CD4-positive, alpha-beta T cell treated with Interleukin-6 for 4 hours (primary cell): ENCODE measurements around the gene MAML3.
A peak's percentile ranks its signal among the peaks of the same experiment; 100 is the strongest.

Experiments used
- DNase-seq: peaks from one replicate; pipeline ENCODE4 v3.0.0-alpha.2; 2020; ENCODE audit warnings: mixed read lengths

The MAML3 gene

GRCh38 chr4:140153718-140154571 lies at the start of gene MAML3:
Gene MAML3 (minus strand): TSS chr4:140154184. CDS start chr4:140153327, 857 bp downstream.
- peak; percentile 85 for DNase-seq

GRCh38 chr4:140198942-140199341 lies 45.0 kb upstream of the MAML3 start:
- no peak for DNase-seq

GRCh38 chr4:140195806-140196205 lies 41.8 kb upstream of the MAML3 start:
- DNase-seq = no peak

- DNase-seq = no peak
Measured at GRCh38 chr4:140189805-140190204, 35.8 kb upstream of the MAML3 start.

GRCh38 chr4:140188975-140189374 lies 35.0 kb upstream of the MAML3 start:
- no peak for DNase-seq

GRCh38 chr4:140187316-140187695 lies 33.3 kb upstream of the MAML3 start:
- no peak for DNase-seq

- DNase-seq = no peak
Measured at GRCh38 chr4:140186651-140187315, 32.8 kb upstream of the MAML3 start.

- no peak for DNase-seq
Measured at GRCh38 chr4:140186082-140186438, 32.1 kb upstream of the MAML3 start.

GRCh38 chr4:140185412-140186081 lies 31.6 kb upstream of the MAML3 start:
- DNase-seq = no peak

- no peak for DNase-seq
Measured at GRCh38 chr4:140183270-140183669, 29.3 kb upstream of the MAML3 start.

- no peak for DNase-seq
Measured at GRCh38 chr4:140180577-140180976, 26.6 kb upstream of the MAML3 start.

GRCh38 chr4:140176735-140177134 lies 22.8 kb upstream of the MAML3 start:
- DNase-seq = no peak

- DNase-seq = no peak
Measured at GRCh38 chr4:140174543-140174942, 20.6 kb upstream of the MAML3 start.

- no peak for DNase-seq
Measured at GRCh38 chr4:140172960-140173359, 19.0 kb upstream of the MAML3 start.

GRCh38 chr4:140170299-140170698 lies 16.3 kb upstream of the MAML3 start:
- no peak for DNase-seq

- no peak for DNase-seq
Measured at GRCh38 chr4:140168936-140169335, 15.0 kb upstream of the MAML3 start.

GRCh38 chr4:140168474-140168873 lies 14.5 kb upstream of the MAML3 start:
- no peak for DNase-seq

GRCh38 chr4:140163029-140163810 lies 9.2 kb upstream of the MAML3 start:
- DNase-seq = no peak

- no peak for DNase-seq
Measured at GRCh38 chr4:140162596-140162995, 8.6 kb upstream of the MAML3 start.

- no peak for DNase-seq
Measured at GRCh38 chr4:140158365-140159030, 4.5 kb upstream of the MAML3 start.

- DNase-seq = peak; percentile 37
Measured at GRCh38 chr4:140157341-140157740, 3.4 kb upstream of the MAML3 start.

- DNase-seq = peak; percentile 10
Measured at GRCh38 chr4:140156529-140157171, 2.7 kb upstream of the MAML3 start.
